Measurements from ENCODE around the gene TWIST2.

The TWIST2 gene

DNA sequence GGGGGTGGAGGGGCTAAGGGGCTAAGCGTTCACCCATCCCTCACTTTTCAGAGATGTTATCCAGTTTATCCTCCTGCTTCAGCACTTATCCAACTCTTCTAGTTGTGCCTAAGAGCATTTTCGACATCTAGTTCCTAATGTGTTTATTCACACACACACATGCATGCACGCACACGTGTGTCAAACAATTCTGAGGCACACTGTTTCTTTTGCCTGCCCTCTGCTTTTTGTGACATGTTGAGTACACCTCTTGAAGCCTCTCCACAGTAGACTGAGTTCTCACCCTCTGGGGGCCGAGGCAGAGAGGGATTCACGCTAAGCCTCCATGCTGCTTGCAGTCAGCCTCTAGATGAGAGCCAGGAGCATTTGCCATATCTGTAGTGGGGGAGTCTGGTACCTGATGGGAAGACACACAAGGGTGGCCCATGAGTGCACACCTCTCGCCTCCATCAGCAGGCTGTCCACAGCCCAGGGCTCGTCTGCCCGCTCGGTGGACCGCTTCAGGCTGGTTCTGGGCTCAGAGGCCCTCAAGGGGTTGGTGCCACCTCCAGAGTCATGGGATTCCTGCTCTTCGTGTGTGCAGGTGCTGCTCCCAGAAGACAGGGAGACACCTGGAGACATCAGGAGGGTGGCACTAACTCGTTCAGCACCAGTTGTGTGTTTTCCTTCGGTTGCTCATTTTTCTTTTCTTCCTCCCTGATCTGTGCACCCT lies 11.9 kb downstream of the TWIST2 start:
- DNase-seq: peak; percentile 46

DNA sequence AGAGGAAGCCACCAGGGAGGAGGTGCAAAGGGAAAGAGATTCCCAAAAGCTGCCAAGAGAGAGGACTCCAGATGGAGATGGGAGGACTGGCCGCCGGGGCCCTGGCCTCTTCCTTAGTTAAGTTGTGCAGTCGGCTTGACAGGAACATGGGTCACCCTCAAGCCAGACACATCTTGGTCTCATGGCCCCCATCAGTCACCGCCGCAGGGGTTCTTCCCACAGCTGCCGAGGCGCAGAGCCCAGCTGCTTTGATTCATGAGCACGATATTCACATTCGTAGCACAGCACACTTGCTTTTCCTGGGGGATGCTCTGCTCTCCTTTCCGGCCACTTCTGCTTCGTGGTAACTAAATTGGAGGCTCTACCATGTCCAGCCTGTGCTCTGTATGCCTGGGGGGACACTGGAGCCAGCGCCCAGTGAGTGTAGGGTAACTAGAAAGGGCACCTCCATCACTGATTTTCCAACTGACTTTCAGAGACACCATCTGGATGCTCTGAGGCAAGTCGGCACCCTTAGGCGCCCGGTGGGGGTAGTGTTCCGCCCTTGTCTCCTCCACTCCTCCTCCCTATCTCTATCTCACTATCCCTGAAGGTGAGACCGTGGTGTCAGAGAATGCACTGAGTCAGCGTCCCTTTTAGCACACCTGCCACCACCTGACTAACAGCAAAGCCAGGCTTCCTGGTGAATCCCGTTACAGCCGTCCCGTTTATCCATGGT lies 13.3 kb downstream of the TWIST2 start:
- DNase-seq: peak; percentile 44

DNA sequence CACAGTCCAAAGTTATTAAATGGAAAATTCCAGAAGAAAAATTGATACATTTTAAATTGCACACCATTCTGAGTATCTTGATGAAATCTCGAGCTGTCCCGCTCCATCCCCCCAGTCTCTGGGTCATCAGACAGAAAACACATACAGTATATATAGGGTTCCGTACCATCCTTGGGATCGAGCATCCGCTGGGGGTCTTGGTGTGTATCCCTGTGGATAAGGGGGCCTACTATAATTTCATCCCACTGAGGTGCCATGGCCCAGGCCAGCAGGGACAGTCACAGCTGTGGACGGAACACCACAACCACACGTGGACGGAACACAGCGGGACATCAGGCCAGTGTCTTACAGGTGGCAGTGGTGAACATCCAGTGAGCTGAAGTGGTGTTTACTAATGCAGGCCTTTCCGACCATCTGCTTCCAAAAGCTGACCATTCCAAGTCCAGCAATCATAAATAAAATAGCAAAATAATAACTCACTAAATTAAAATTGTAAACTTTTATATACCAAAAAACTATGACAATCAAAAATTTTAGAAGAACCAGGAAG lies 14.0 kb downstream of the TWIST2 start:
- DNase-seq: peak; percentile 22

DNA sequence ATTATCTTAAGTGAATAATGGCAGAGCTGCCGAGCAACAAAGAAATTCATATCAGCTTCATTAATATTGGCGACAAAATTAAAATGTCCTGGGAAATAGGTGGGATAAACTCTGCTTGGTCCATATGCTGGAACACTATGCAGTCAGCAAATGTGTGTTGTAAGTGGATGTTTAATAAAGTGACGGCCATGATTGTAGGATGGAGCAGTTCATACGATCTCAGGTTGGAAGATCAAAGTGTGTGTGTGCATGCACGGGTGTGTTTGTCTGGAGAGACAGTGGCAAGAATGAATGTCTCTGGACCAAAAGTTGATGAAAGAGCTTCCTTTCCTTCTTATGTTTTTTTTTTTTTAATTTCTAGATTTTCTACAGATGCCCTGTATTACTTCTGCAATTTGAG lies 14.8 kb downstream of the TWIST2 start:
- no peak for DNase-seq

GRCh38 chr2:238863231-238863630 lies 15.3 kb downstream of the TWIST2 start:
- no peak for DNase-seq

DNA sequence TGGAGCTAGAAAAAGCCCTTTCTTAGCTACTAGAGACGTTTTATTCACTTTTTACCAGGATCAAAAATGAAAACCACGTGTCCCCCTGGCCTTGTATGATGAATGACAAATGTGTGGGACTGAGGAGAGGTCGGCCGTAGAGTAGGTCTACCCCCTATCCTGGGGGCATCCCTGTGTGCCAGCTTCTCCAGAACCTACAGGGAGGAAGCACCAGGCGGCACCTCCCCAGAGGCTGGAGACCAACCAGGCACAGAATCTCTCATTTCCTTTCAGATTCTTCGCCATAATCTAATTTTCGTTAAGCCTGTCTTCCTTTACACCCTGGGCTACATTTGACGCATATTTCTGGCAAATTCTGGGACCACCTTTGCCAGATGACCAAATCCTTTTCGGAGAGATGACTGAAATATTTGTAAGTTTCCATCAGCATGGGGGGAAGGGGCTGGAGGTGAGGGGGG lies 15.9 kb downstream of the TWIST2 start:
- no peak for DNase-seq

DNA sequence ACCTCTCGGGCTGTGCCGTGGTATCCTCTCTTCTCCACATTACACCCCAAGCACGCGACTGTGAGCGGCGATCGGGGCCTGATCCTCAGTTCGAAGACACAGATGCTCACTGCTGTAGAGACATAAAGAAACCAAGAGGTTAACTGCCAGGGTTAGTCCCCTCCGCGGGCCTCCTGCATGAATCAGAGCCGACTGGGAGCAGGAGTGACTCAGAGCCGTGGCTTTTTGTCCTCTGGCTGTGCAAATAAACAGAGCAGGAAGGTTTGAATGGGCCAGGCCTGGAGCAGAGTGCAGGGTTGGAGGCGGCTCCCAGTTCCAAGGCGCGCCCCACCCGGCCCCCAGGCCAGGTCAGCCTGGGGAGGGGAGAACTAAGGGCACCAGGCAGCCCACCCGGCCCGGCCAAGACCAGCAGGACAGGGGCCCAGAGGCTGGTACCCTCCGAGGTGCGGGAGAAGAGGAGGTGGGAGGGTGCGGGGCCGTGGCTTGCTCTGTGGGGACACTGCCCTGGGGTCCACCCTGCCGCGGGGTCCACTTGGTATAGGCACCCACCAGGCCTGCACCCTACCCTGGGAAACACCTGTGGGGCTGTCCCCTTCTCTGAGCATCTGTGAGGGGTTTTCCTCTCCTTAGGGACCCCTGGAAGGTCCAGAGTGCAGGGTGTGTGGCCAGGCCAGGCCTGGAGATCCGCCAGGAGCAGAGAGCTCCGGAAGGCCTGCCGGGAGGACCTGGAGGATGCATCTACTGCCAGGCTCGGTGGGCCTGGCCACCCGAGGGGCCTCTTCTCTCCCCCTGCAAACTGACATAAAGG lies 16.5 kb downstream of the TWIST2 start:
- peak; percentile 99 for DNase-seq

GRCh38 chr2:238865015-238865719 lies 17.3 kb downstream of the TWIST2 start:
- no peak for DNase-seq

GRCh38 chr2:238865744-238866355 lies 18.0 kb downstream of the TWIST2 start:
- DNase-seq: no peak

DNA sequence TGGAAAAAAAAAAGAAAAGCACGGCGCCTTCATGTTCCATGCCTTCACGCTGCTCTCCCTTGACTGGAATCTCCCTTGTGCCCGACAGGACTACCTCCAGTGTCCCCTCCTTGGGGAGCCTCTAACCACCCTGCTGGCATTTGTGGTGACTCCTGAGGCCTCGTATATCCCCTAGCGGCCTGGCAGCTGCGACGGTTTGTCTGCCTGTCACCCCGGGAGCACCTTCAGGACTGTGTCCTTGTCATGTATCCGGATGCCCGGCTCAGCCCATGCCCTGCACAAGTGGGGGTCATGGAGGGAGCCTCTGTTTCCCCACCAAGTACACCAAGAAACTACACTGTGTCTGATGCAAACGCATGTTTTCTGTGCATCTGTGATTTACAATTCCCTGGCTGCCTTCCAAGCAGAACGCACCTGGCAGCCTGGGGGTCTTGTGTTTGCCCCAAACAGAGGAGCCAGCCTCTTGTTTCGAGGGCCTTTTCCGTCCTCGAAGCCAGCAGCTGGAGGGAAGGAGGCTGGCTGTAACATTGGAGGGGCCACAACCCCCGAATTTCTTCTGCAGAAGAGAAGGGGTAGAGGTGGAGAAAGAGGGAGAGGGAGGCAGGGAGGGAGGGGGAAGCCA lies 18.9 kb downstream of the TWIST2 start:
- DNase-seq: no peak

GRCh38 chr2:238868067-238868524 lies 20.2 kb downstream of the TWIST2 start:
- peak; percentile 49 for DNase-seq

GRCh38 chr2:238868616-238869292 lies 20.9 kb downstream of the TWIST2 start:
- peak; percentile 52 for DNase-seq

GRCh38 chr2:238869293-238870124 lies 21.6 kb downstream of the TWIST2 start:
- DNase-seq: peak; percentile 42

DNA sequence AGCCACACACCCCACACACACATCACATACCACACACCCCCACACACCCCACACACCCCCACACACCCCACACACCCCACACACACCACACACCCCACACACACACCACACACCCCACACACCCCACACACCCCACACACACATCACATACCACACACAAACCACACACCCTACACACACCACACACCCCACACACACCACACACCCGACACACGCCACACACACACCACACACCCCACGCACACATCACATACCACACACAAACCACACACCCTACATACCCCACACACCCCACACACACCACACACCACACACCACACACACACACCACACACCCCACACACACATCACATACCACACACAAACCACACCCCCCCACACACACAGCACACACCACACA lies 22.4 kb downstream of the TWIST2 start:
- peak; percentile 22 for DNase-seq

DNA sequence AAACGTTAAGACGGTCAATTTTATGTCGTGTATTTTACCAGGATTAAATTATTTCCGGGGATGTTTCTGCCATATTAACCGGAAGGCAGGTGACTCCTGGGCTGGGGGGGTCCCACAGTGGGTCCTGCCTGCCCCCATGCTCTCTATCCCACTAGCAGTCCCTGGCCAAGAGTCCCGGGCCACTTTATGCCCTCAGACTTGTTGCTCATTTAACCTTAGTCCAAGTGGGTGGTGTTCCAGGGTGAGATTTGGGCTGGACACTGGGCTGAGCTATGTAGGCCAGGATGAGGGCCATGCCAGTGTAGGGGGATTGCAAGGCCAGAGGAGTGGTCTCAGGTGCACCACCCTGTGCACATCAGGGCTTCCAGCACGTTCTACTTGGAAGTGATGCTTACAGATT lies 24.1 kb downstream of the TWIST2 start:
- peak; percentile 18 for DNase-seq

GRCh38 chr2:238872628-238873380 lies 24.9 kb downstream of the TWIST2 start:
- peak; percentile 22 for DNase-seq

DNA sequence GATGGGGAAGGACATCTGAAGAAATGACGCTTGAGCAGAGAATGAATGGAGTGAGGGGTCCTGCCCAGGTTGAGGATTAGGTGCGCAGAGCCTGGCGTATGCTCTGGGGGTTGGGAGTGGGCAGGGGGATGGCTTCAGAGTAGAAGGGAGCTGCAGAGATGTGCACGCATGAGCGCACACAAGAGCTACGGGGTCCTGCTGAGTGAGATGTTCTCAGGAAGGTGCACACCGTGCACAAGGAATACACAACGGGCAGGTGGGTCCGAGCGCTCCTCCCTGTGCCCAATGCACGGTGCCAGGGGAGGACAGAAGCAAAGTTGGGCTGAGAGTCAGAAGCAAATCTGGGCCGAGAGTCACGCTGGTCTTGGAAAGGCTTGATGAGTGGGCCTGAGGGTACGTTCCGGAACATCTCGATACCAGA lies 25.5 kb downstream of the TWIST2 start:
- DNase-seq: peak; percentile 28

DNA sequence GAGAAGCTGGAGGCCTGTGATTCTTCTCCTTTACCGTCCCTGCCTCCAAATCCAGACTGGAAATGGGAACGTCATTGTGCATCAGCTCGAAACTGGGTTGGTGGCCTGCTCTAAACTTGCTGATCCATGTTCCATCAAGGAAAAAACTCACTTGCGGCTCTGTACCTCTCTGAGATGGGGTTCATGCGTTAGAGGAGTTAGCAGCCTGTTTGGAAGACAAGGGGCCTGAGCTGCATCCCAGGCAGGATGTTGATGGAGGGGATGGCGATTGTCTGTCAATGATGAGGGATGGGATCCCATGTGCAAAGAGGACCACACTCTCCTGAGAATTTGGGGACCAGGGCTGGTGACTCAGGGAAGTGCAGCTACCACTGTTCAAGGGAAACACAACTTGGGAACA lies 26.0 kb downstream of the TWIST2 start:
- peak; percentile 32 for DNase-seq

Measured in islet precursor cell (in vitro differentiated cells).